Measurements from ENCODE around the gene PLXNC1. TPM values are rescaled to one million over a fixed set of nuclear protein-coding genes. Genes with fewer than 3 reads are reported as not detected.

The PLXNC1 gene
- total RNA-seq (2014; rRNA removed), result 0.34 and 0.58 TPM in 2 replicates
- 0.27 TPM for polyA plus RNA-seq (2012)

DNA sequence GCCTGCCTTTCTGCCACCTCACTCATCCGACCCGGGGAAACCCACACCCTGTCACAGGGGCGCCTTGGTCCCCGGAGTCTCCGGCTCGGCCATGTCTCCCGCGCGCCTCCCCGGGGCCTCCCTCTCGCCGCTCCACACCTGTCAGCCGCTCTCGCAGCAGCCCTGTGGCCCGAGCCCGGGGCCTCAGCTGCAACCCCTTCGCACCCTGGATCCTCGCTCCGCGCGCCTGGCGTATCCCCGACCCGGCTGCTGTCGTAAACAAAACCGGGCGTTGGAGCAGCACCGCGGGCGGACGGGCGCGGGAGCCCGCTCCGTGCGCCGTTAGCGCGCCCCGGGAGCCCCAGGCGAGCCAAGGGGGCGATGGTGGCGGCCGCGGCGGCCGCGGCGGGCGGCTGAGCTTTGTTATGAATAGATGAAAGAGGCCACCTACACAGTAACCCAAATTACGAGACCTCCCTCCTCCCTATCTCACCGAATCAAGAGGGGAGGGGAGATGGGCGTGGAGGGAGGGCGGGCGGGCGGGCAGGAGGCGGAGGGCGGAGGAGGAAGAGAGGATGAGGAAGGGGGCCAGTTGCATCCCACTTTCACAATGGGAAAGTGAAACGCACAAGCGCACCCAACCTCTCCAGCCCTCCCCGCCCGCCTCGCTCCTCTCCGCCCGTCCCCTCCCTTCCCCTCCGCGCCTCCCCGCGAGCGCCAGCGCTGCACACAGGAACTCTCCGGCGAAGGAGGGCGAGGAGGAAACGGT lies at the start of gene PLXNC1:
Gene PLXNC1 (plus strand): TSS at position 587 of the 748 bp plus-strand sequence. CDS start 395 bp downstream, outside the sequence.
- peak; percentile 9 for DNase-seq (ENCODE audit: low read depth)

DNA sequence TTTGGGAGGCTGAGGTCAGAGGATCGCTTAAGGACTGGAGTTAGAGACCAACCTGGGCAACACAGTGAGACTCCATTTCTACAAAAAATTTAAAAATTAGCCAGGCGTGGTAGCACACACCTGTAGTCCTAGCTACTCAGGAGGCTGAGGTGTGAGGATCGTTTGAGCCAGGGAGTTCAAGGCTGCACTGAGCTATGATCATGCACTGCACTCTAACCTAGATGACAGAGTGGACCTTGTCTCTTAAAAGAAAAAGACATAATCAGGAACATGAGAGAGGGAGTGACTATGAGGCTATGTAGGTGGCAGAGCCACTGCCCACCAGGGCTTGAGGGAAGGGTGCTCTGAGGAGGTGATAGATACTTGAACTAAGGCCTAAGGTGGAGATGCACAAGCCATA lies 49.2 kb upstream of the PLXNC1 start:
- no peak for DNase-seq (ENCODE audit: low read depth)

DNA sequence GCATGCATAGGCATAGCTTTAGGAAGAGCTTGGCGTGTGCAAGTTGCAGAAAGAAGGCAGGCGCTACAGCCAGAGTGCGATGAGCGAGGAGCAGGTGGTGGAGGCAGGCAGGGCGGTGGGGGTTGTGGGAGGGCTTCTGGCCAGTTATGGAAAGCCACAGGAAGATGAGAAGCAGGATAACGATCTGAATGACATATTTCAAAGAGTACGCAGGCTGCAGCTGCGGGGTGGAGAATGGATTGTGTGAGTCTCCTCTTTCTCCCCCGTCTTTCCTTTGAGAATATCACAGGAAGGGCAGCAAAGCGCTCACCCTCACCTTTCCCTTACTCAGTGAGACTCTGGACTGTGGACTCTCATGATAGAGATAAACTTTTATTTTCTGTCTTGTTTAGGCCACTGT lies 48.7 kb upstream of the PLXNC1 start:
- peak; percentile 82 for DNase-seq (ENCODE audit: low read depth)

DNA sequence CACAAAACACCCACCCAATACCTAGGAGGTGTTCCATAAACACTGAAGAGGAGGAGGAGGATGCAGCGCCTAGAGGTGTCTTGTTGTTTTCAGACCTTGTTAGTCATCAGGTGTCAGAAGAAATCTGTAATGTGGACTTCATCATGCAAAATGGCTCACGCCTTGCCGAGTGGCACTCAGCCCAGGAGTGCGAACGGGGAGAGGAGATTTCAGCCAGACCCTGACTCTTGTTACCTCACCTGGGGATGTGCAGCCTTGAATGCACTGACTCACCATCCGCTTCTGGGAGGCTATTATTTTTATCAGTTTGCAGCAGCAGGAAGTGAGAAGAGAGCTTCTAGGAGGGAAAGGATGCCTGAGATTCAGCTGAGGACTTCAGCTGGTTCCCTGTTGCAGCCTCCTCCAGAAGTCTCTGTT lies 48.2 kb upstream of the PLXNC1 start:
- peak; percentile 29 for DNase-seq (ENCODE audit: low read depth)

DNA sequence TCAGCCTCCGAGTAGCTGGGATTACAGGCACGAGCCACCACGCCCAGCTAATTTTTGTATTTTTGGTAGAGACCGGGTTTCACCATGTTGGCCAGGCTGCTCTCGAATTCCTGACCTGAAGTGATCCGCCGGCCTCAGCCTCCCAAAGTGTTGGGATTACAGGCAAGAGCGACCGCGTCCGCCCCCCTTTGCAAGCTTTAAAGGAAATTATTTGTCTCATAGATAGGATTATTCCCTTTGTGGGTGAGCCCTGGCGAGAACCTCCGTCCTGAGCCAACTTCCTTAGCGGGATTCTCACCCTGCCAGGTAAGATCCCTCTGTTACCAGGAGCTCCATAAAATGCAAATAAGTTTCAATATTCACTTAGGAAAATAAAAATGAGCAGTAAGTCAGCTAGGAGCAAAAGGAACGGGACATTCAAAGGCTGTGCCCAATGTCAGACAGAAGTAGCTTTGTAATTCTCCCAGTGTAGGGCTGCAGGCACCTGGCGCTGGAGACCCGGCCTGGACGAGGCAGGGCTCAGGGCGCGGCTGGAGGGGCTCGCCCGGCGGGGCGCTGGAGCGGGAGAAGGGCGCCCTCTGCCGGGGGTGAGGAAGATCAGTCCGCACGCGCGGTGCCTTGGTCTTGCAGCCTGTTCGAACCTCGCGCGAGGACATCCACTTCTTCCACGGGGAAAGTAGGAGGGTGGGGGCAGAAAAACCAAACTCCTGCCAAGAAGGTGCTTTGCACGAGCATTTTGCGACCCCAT lies 47.2 kb upstream of the PLXNC1 start:
- DNase-seq (ENCODE audit: low read depth), result peak; percentile 59

DNA sequence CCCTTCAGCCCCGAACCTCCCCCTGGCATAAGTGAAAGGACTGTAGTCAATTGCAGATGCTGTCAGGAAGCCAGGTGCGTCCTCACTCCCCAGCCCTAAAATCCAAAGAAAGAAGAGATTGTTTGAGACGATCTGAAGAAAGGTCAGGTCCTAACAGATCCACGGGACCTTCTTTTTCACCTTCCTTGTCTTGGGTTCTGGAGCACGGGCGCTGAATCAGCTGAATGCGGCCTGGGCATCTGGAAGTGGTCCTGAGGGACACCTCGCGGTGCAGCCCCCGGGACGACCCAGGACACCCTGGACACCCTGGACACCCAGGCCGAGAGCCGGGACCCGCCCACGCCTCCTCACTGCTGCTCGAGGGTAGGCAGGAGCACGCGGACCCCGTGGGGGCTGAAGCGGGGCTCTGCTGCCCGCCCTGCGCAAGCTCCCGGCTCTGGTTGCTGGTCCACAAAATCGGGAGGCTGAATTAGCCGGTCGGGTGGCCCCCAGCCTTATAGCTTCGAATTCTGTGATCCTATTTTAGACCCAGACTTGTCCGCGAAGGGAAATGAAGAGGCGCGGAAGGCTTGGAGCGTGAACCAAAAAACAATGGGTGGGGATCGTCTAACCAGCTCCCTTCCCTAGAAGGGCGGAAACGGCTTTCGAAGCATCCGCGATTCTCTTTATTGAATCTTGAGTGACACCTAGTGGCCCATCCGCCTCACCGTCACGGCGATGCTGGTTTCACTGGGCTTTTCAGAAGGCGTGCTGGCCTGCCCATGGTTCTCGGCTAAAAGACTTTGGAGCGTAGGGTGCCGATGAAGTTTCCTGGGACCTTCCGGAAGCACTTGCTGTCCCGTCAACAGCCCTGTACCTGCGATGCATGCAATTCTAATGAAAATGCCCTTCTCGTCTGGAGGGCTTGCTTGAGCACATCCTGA lies 46.4 kb upstream of the PLXNC1 start:
- DNase-seq (ENCODE audit: low read depth), result peak; percentile 83

DNA sequence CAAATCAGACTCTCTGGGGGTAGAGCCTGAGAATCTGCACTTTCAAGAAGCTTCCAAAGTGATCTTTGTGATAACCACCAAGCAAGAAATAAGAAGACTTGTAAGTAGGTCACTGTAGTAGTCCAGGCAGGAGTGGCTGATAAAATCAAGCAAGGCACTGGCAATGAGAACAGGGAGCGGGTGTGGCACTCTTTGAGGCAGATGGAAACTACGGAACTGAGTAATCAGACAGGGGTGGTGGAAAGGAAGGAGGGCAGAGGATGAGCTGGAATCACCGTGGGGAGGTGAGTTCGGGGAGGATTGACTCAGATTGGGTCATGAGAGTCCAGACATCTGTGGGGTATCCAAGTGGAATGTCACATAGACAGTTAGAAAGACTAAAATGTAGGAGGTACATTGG lies 44.4 kb upstream of the PLXNC1 start:
- no peak for DNase-seq (ENCODE audit: low read depth)

DNA sequence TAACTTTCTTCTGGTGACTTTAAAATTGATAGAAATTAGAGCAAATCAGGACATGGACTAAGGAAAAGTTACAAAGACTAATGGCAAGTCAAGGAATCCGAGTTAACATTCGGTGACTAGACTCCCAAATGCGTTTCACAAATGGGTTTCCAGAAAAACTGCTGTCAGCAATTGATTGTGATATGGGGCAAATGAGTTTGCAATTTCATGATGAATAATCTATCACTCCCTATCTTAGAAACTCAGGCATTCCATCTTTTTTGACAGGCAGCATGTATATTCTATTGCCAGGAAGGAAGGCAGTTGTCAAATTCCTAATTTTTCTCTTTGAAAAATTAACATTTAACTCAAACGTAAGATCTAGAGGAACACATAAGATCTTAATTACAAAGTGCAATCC lies 40.5 kb upstream of the PLXNC1 start:
- DNase-seq (ENCODE audit: low read depth), result no peak

DNA sequence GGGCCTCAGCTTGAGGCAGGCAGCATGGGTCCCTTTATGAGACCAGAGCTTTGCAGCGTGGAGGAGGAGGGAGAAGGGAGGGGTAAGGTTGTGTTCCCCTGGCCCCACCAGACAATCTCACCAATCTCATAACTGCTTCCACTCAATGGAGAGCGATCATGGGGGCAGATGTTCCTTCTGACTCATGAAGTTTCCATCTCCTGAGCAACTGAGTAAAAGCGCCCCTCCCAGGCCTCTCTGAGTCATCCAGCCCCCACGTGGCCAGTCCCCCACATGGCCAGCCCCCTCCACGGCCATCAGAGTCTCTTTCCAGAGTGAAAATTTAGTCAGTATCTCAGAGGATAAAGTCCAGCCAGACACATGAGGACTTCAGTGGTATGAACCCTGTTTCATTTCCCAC lies 39.2 kb upstream of the PLXNC1 start:
- DNase-seq (ENCODE audit: low read depth), result peak; percentile 47

DNA sequence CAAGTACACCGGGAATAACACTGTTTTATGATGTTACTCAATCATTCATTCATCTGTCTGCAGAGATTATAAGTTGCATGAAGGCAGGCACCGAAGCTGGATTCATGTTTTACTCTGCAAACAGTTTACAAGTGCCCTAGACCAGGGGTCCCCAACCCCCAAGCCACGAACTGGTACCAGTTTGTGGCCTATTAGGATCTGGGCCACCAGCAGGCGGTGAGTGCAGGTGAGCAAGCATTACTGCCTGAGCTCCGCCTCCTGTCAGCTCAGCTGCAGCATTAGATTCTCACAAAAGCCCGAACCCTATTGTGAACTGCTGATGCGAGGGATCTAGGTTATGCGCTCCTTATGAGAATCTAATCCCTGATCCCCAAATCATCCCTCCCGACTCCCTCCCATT lies 38.1 kb upstream of the PLXNC1 start:
- DNase-seq (ENCODE audit: low read depth), result no peak

DNA sequence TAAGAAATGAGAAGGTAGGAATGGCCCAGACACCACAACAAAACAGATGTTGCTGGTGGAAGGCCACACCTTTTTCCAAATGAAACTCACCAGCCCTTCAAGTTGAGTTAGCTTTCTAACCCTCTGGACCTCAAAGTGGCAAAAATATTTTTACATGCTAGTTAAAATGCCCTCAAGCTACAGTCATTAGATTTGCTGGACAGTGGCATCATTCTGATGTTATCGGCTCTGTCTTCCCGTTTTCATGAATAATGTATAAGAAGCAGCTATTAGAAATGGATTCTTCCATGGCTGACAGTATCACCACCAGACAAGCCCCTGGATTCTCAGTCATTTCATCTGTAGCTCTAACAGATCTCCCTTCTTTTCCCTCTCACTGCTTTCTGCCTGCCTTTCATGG lies 37.1 kb upstream of the PLXNC1 start:
- no peak for DNase-seq (ENCODE audit: low read depth)

DNA sequence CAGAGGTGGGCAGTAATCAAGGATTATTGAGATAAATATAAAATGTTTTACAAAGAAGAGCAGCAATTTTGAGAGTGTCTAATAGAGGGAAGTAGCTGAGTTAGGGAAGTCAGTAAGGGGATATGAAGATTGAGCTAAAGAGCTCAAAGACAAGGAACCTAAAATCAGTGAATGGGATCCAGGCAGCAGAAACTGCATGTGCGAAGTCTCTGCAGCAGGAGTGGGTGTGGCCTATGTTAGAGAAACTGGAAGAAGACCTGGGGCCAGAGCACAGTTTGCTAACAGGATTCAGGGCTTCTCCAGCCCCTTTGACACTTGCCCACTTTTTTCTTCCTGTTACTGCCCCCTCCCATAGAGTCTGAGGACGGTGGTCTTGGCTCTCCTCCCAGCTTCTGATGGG lies 36.3 kb upstream of the PLXNC1 start:
- no peak for DNase-seq (ENCODE audit: low read depth)

DNA sequence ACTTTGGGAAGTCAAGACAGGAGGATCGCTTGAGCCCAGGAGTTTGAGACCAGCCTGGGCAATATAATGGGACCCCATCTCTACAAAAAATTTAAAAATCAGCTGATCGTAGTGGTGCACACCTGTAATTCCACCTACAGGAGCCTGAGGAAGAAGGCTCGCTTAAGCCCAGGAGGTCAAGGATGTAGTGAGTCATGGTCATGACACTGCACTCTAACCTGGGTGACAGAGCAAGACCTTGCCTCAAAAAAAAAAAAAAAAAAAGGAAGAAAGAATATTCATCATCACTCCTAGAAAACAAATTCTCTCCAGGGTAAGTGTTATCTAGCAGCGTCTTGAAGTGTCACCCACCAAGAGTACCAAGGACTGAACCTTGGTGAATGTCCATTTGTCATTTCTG lies 34.2 kb upstream of the PLXNC1 start:
- no peak for DNase-seq (ENCODE audit: low read depth)

DNA sequence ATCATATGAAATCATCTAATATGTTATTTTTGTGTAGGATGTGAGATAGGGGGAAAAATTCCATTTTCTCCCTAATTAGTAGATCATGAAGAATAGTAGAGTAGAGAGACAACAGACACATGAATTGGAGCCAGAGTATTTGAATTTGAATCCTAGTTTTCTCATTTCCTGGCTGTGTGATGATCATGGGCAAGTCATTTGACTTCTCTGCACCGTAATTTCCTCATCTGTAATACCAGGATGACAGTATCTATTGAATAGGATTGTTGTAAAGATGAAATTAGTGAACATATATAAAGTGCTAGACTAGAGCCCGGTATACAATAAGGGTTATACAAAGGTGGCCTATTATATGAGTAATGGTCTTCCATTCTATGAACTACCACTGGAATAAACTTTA lies 32.2 kb upstream of the PLXNC1 start:
- DNase-seq (ENCODE audit: low read depth), result no peak

DNA sequence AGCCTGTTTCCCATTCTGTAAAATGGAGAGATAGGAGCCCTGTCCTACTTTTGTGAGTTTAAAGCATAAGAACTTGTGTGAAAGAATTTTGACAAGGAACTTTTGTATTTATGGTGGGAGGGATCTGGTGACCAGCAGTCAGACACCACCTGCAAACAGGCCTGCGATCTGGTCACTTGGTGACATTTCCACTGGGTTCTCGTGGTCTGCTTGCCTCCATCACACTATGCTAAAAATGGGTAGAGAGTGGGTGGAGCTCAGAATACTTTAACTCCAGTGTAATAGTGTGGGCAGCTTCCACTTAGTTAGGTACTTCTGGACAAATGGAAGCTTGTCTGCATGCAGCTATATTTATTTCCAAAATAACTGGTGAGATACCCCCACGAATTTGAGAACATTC lies 26.5 kb upstream of the PLXNC1 start:
- DNase-seq (ENCODE audit: low read depth), result no peak

DNA sequence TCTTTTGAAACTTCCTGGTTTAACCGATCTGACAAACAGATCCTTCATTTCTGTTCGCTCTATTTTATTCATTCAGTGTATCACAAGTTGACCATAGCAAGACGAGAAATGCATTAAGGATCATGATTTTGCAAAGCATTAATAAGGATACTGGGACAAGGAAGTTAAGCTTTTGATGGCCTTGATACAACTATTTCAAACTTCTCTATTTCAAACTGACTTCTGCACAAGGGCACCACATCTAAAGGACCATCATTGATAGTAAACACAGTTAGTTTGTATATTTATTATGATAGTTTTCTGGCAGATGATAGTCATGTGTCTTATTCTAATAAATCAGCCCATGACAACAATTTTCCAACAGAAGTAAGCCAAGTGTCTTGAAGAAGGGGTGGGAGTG lies 25.8 kb upstream of the PLXNC1 start:
- no peak for DNase-seq (ENCODE audit: low read depth)

DNA sequence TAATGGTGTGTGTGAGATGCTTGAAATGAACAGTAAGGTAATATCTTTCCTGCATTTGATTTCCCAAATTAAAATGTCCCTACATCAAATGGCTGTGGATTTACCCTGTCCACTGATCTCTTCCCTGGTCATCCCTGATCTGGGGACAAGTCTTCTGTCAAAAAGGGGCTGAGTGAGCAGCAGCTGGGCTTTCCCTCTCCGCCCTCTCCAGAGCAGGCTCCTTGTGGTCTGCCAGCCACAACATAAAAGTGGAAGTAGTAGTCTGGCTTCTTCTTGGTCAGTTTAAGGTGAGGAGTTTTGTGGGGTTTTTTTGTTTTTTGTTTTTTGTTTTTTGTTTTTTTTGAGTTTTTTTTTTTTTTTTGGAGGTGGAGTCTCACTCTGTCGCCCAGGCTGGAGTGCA lies 25.2 kb upstream of the PLXNC1 start:
- DNase-seq (ENCODE audit: low read depth), result no peak

DNA sequence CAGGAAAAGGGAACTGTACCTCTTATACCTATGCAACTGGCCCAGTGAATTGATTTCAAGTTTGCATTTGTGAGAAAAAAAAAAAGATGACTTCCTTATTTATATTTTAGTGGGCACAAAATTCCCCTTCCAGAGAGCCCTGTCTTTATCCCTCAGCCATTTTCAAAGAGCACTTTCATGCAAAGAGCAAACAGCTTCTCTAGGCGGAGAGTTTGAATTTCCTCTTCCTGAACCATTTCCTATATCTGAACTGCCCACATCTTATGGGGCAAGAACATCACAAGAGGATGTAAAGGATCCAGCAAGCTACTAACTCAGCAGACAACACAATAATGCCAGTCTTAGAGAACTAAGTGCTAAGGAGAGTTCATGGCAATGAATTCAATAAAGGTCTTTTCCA lies 22.3 kb upstream of the PLXNC1 start:
- no peak for DNase-seq (ENCODE audit: low read depth)

DNA sequence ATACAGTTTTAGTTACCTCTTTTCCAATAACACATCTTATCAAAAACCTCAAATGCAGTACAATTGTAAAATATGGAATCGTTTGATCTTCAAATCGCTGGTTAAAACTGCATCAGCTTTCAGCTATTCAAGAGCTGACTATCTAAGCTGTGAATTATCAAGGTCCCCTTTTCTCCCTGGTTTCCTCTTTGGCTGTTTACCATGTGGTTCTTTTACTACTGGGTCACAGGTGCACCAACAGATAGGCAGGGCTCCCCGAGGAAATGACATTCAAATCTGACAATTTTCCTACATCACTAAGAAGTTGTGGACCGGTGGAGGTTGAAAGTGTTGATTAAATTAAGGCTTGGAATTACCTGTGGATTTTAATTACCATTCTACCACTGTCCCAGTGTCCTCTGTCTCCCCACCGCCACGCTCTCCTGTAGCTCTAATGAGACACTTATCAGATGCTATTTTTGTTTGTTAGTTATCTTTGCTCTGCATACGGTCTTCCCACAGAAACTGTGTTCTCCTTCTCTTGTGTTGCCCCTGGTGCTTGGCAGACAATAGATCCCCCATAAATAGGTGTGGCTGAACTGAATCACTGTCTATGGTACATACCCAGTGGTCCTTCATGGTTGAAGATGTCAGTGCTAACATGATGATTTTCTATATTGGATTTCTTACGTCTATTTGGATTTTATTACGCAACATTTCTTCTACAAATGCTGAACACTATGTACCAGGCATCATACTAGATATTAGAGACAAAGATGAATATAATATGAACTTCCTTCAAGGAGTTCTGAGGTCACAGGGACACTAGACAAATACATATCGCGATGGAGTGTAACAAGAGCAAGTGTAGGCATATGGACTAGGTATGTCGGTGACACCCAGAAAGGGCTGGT lies 20.9 kb upstream of the PLXNC1 start:
- no peak for DNase-seq (ENCODE audit: low read depth)

DNA sequence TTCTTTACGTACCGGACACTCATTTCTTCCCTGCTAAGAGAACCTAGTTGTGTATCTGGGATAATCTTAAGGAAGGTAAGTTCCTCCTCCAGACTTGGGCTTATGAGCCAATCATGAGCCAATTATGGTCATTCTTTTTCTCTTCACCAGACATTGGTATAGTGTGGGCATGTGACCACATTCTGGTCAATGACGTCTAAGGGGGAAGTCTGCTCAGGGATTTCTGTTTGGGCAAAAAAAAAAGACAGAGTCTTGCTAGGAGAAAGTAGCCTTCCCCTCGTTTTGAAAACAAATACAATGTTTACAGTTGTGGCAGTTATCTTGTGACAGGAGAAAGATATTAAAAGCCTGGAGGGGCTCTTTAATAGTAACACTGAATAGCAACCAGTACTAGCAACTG lies 20.1 kb upstream of the PLXNC1 start:
- DNase-seq (ENCODE audit: low read depth), result no peak

Data from LHCN-M2 (cell line).